ENCODE measurements around the gene JUP.

Gene JUP

GRCh38 chr17:41750862-41751261 is 35.6 kb downstream of the JUP start:
- Histone ChIP-seq H3K4me3 (ENCODE audit: low read length) (no peak overlapping the region), H3K23ac (ENCODE audit: low read length) (no peak overlapping the region), H3K9ac (ENCODE audit: low read length) (no peak overlapping the region), H3K79me2 (ENCODE audit: control insufficient read depth, insufficient read depth, low read length) (no peaks in the 10 kb centered on the region), H4K8ac (ENCODE audit: low read depth, low read length) (no peak overlapping the region), H3K4me2 (ENCODE audit: low read length) (no peak overlapping the region), H3K4me1 (ENCODE audit: control insufficient read depth, low read depth, low read length) (no peaks in the 10 kb centered on the region), H2BK15ac (replicated peaks; ENCODE audit: low read depth) (no peak overlapping the region), H3K27me3 (ENCODE audit: insufficient read depth, low read length, poor library complexity) (no peaks in the 10 kb centered on the region), H3K56ac (ENCODE audit: low read length) (no peak overlapping the region), H2BK5ac (ENCODE audit: low read length) (no peak overlapping the region), H3K36me3 (ENCODE audit: control insufficient read depth, insufficient read depth, low read length) (no peaks in the 10 kb centered on the region), H4K5ac (ENCODE audit: low read length) (no peak overlapping the region), H2BK120ac (ENCODE audit: low read depth, low read length) (no peak overlapping the region), H3K27ac (ENCODE audit: low read depth, low read length) (no peak overlapping the region), H2AK5ac (ENCODE audit: low read length) (no peak overlapping the region), H3K18ac (ENCODE audit: low read length) (no peak overlapping the region), H3K79me1 (ENCODE audit: low read length) (no peaks in the 10 kb centered on the region), H3K4ac (ENCODE audit: low read depth, low read length) (no peak overlapping the region)
- no CpG with 5 or more reads among the region's 4 CpGs for WGBS (ENCODE audit: extremely low coverage, insufficient coverage, low lambda C conversion rate)
- no peak for DNase-seq

GRCh38 chr17:41748275-41748674 is 38.2 kb downstream of the JUP start:
- no peak overlapping the region for H2BK15ac ChIP-seq (replicated peaks; ENCODE audit: low read depth)
- no peak overlapping the region for H2BK120ac ChIP-seq (ENCODE audit: low read depth, low read length)
- H3K4me1 ChIP-seq (ENCODE audit: control insufficient read depth, low read depth, low read length) = no peaks in the 10 kb centered on the region
- H4K8ac ChIP-seq (ENCODE audit: low read depth, low read length) = no peak overlapping the region
- no peak overlapping the region for H3K9ac ChIP-seq (ENCODE audit: low read length)
- WGBS (ENCODE audit: extremely low coverage, insufficient coverage, low lambda C conversion rate) = no CpG with 5 or more reads among the region's 6 CpGs
- H2AK5ac ChIP-seq (ENCODE audit: low read length) = no peak overlapping the region
- H3K4me3 ChIP-seq (ENCODE audit: low read length) = no peak overlapping the region
- no peak overlapping the region for H3K4me2 ChIP-seq (ENCODE audit: low read length)
- no peak for DNase-seq
- no peaks in the 10 kb centered on the region for H3K79me2 ChIP-seq (ENCODE audit: control insufficient read depth, insufficient read depth, low read length)
- no peak overlapping the region for H2BK5ac ChIP-seq (ENCODE audit: low read length)
- no peak overlapping the region for H3K18ac ChIP-seq (ENCODE audit: low read length)
- no peaks in the 10 kb centered on the region for H3K79me1 ChIP-seq (ENCODE audit: low read length)
- H3K56ac ChIP-seq (ENCODE audit: low read length) = no peak overlapping the region
- H3K27ac ChIP-seq (ENCODE audit: low read depth, low read length) = no peak overlapping the region
- H4K5ac ChIP-seq (ENCODE audit: low read length) = no peak overlapping the region
- no peaks in the 10 kb centered on the region for H3K27me3 ChIP-seq (ENCODE audit: insufficient read depth, low read length, poor library complexity)
- no peaks in the 10 kb centered on the region for H3K36me3 ChIP-seq (ENCODE audit: control insufficient read depth, insufficient read depth, low read length)
- H3K4ac ChIP-seq (ENCODE audit: low read depth, low read length) = no peak overlapping the region
- no peak overlapping the region for H3K23ac ChIP-seq (ENCODE audit: low read length)

GRCh38 chr17:41741709-41742108 is 44.8 kb downstream of the JUP start:
- Histone ChIP-seq H2AK5ac (ENCODE audit: low read length) (no peak overlapping the region), H3K27ac (ENCODE audit: low read depth, low read length) (no peak overlapping the region), H3K56ac (ENCODE audit: low read length) (no peak overlapping the region), H3K79me1 (ENCODE audit: low read length) (no peaks in the 10 kb centered on the region), H3K4ac (ENCODE audit: low read depth, low read length) (no peak overlapping the region), H3K4me2 (ENCODE audit: low read length) (no peak overlapping the region), H4K5ac (ENCODE audit: low read length) (no peak overlapping the region), H3K4me3 (ENCODE audit: low read length) (no peak overlapping the region), H3K23ac (ENCODE audit: low read length) (no peak overlapping the region), H3K36me3 (ENCODE audit: control insufficient read depth, insufficient read depth, low read length) (no peaks in the 10 kb centered on the region), H2BK5ac (ENCODE audit: low read length) (no peak overlapping the region), H3K18ac (ENCODE audit: low read length) (no peak overlapping the region), H3K4me1 (ENCODE audit: control insufficient read depth, low read depth, low read length) (no peaks in the 10 kb centered on the region), H3K79me2 (ENCODE audit: control insufficient read depth, insufficient read depth, low read length) (no peaks in the 10 kb centered on the region), H4K8ac (ENCODE audit: low read depth, low read length) (no peak overlapping the region), H3K27me3 (ENCODE audit: insufficient read depth, low read length, poor library complexity) (no peaks in the 10 kb centered on the region), H2BK120ac (ENCODE audit: low read depth, low read length) (no peak overlapping the region), H2BK15ac (replicated peaks; ENCODE audit: low read depth) (no peak overlapping the region), H3K9ac (ENCODE audit: low read length) (no peak overlapping the region)
- WGBS (ENCODE audit: extremely low coverage, insufficient coverage, low lambda C conversion rate) = no CpG with 5 or more reads among the region's 9 CpGs
- DNase-seq = no peak

GRCh38 chr17:41740506-41740905 is 46.0 kb downstream of the JUP start:
- no peak overlapping the region for H3K27ac ChIP-seq (ENCODE audit: low read depth, low read length)
- no peak overlapping the region for H3K4ac ChIP-seq (ENCODE audit: low read depth, low read length)
- H3K18ac ChIP-seq (ENCODE audit: low read length) = no peak overlapping the region
- H2AK5ac ChIP-seq (ENCODE audit: low read length) = no peak overlapping the region
- peaks cover 4% of the 10 kb centered on the region for H3K27me3 ChIP-seq (ENCODE audit: insufficient read depth, low read length, poor library complexity)
- no peaks in the 10 kb centered on the region for H3K79me1 ChIP-seq (ENCODE audit: low read length)
- no peak overlapping the region for H3K56ac ChIP-seq (ENCODE audit: low read length)
- H3K9ac ChIP-seq (ENCODE audit: low read length) = no peak overlapping the region
- no peak overlapping the region for H2BK120ac ChIP-seq (ENCODE audit: low read depth, low read length)
- WGBS (ENCODE audit: extremely low coverage, insufficient coverage, low lambda C conversion rate) = no CpG with 5 or more reads among the region's 5 CpGs
- no peaks in the 10 kb centered on the region for H3K4me1 ChIP-seq (ENCODE audit: control insufficient read depth, low read depth, low read length)
- H3K36me3 ChIP-seq (ENCODE audit: control insufficient read depth, insufficient read depth, low read length) = no peaks in the 10 kb centered on the region
- no peak overlapping the region for H3K4me3 ChIP-seq (ENCODE audit: low read length)
- H4K5ac ChIP-seq (ENCODE audit: low read length) = no peak overlapping the region
- no peak overlapping the region for H3K4me2 ChIP-seq (ENCODE audit: low read length)
- H2BK5ac ChIP-seq (ENCODE audit: low read length) = no peak overlapping the region
- H2BK15ac ChIP-seq (replicated peaks; ENCODE audit: low read depth) = no peak overlapping the region
- no peaks in the 10 kb centered on the region for H3K79me2 ChIP-seq (ENCODE audit: control insufficient read depth, insufficient read depth, low read length)
- DNase-seq = no peak
- no peak overlapping the region for H3K23ac ChIP-seq (ENCODE audit: low read length)
- H4K8ac ChIP-seq (ENCODE audit: low read depth, low read length) = no peak overlapping the region

GRCh38 chr17:41739661-41740352 is 46.7 kb downstream of the JUP start:
- H3K4me1 ChIP-seq (ENCODE audit: control insufficient read depth, low read depth, low read length) = no peaks in the 10 kb centered on the region

GRCh38 chr17:41738801-41739112 is 47.8 kb downstream of the JUP start:
- H3K27ac ChIP-seq (ENCODE audit: low read depth, low read length) = no peak overlapping the region
- no peak overlapping the region for H3K9ac ChIP-seq (ENCODE audit: low read length)
- H4K8ac ChIP-seq (ENCODE audit: low read depth, low read length) = peak overlapping the region; percentile 77
- no peak overlapping the region for H2BK120ac ChIP-seq (ENCODE audit: low read depth, low read length)
- H3K79me2 ChIP-seq (ENCODE audit: control insufficient read depth, insufficient read depth, low read length) = no peaks in the 10 kb centered on the region
- H3K56ac ChIP-seq (ENCODE audit: low read length) = peak overlapping the region; percentile 78
- no peak for DNase-seq
- no peak overlapping the region for H3K4me3 ChIP-seq (ENCODE audit: low read length)
- H3K27me3 ChIP-seq (ENCODE audit: insufficient read depth, low read length, poor library complexity) = peaks cover 10% of the 10 kb centered on the region
- H3K4me1 ChIP-seq (ENCODE audit: control insufficient read depth, low read depth, low read length) = no peaks in the 10 kb centered on the region
- no peaks in the 10 kb centered on the region for H3K36me3 ChIP-seq (ENCODE audit: control insufficient read depth, insufficient read depth, low read length)
- H2BK5ac ChIP-seq (ENCODE audit: low read length) = no peak overlapping the region
- no peak overlapping the region for H2AK5ac ChIP-seq (ENCODE audit: low read length)
- H3K79me1 ChIP-seq (ENCODE audit: low read length) = no peaks in the 10 kb centered on the region
- H3K18ac ChIP-seq (ENCODE audit: low read length) = no peak overlapping the region
- WGBS (ENCODE audit: extremely low coverage, insufficient coverage, low lambda C conversion rate) = no CpG with 5 or more reads among the region's 5 CpGs
- peak overlapping the region; percentile 4 for H3K4ac ChIP-seq (ENCODE audit: low read depth, low read length)
- no peak overlapping the region for H2BK15ac ChIP-seq (replicated peaks; ENCODE audit: low read depth)
- H3K23ac ChIP-seq (ENCODE audit: low read length) = no peak overlapping the region
- H4K5ac ChIP-seq (ENCODE audit: low read length) = no peak overlapping the region
- no peak overlapping the region for H3K4me2 ChIP-seq (ENCODE audit: low read length)

More at GRCh38 chr17:41739661-41740352, 46.7 kb downstream of the JUP start:
- Histone ChIP-seq H3K4me2 (ENCODE audit: low read length) (no peak overlapping the region), H3K79me2 (ENCODE audit: control insufficient read depth, insufficient read depth, low read length) (no peaks in the 10 kb centered on the region), H2BK5ac (ENCODE audit: low read length) (no peak overlapping the region), H3K79me1 (ENCODE audit: low read length) (no peaks in the 10 kb centered on the region), H4K5ac (ENCODE audit: low read length) (no peak overlapping the region), H2BK15ac (replicated peaks; ENCODE audit: low read depth) (no peak overlapping the region), H3K27ac (ENCODE audit: low read depth, low read length) (no peak overlapping the region), H3K36me3 (ENCODE audit: control insufficient read depth, insufficient read depth, low read length) (no peaks in the 10 kb centered on the region), H3K4ac (ENCODE audit: low read depth, low read length) (no peak overlapping the region), H4K8ac (ENCODE audit: low read depth, low read length) (no peak overlapping the region), H3K27me3 (ENCODE audit: insufficient read depth, low read length, poor library complexity) (peaks cover 4% of the 10 kb centered on the region), H3K18ac (ENCODE audit: low read length) (no peak overlapping the region), H2AK5ac (ENCODE audit: low read length) (no peak overlapping the region), H3K9ac (ENCODE audit: low read length) (no peak overlapping the region), H2BK120ac (ENCODE audit: low read depth, low read length) (no peak overlapping the region), H3K23ac (ENCODE audit: low read length) (no peak overlapping the region), H3K56ac (ENCODE audit: low read length) (no peak overlapping the region), H3K4me3 (ENCODE audit: low read length) (no peak overlapping the region)
- DNase-seq = no peak
- no CpG with 5 or more reads among the region's 9 CpGs for WGBS (ENCODE audit: extremely low coverage, insufficient coverage, low lambda C conversion rate)

Data from mesendoderm (in vitro differentiated cells).